HG03175 (cell line): ENCODE measurements around the gene WDR83.
A peak's percentile ranks its signal among the peaks of the same experiment; 100 is the strongest.
"Not testable (repeated sequence)": the region's sequence is repeated elsewhere in the genome, so short reads cannot be mapped to it uniquely, and the experiment has no call there.

ENCODE experiments used
- ATAC-seq: cut with Tn5 transposase; IDR thresholded peaks from one replicate; pipeline ENCODE4 v1.9.1; 2021; ENCODE audit warnings: mild to moderate bottlenecking, moderate library complexity; ENCODE audit not compliant: unreplicated experiment

Gene WDR83

DNA sequence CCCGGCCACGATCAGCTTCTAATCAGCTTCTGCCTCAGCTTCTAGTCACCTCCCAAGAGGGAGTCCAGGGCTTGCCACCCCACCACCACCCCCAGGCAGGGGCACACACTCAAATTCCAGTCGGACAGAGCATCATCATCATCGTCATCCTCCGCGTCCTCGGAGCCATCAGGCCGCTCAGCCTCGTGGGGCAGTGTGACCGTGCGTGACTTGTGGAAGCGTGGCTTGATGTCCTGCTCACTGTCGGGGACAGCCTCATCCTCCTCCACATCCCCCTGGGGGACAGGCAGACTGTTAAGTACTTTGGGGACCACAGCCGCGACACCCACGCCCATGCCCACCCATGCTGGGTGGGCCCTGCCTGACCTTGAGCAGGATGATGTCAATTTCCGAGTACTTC lies 44.6 kb downstream of the WDR83 start:
- no peak for ATAC-seq

DNA sequence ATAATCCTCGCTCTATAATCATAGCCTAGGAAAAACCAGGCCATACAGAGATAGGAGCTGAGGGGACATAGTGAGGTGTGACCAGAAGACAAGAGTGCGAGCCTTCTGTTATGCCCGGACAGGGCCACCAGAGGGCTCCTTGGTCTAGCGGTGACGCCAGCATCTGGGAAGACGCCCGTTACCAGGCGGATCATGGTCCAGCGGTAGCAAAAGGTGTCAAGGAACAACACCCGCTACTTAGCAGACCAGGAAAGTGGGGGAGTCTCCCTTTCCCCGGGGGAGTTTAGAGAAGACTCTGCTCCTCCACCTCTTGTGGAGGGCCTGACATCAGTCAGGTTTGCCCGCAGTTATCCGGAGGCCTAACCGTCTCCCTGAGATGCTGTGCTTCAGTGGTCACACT lies 45.5 kb downstream of the WDR83 start:
- not testable (repeated sequence) for ATAC-seq

GRCh38 chr19:12713304-12713703 lies 46.7 kb downstream of the WDR83 start:
- ATAC-seq = not testable (repeated sequence)

- no peak for ATAC-seq
These were observed 48.5 kb downstream of the WDR83 start for GRCh38 chr19:12715102-12715501.

GRCh38 chr19:12715929-12716328 lies 49.3 kb downstream of the WDR83 start:
- ATAC-seq = no peak

DNA sequence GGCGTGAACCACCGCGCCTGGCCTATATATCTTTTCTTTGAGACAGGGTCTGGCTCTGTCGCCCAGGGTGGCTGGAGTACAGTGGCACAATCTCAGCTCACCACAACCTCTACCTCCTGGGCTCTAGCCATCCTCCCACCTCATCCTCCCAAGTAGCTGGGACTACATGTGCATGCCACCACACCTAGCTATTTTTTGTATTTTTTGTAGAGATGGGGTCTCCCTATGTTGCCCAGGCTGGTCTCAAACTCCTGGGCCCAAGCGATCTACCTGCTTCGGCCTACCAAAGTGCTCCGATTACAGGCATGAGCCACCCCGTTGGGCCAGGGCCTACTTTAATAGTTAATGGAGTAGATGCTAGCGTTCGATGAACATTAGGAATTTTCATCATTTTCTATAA lies 53.7 kb downstream of the WDR83 start:
- no peak for ATAC-seq

- no peak for ATAC-seq
These were observed 54.4 kb downstream of the WDR83 start for GRCh38 chr19:12720851-12721655.

DNA sequence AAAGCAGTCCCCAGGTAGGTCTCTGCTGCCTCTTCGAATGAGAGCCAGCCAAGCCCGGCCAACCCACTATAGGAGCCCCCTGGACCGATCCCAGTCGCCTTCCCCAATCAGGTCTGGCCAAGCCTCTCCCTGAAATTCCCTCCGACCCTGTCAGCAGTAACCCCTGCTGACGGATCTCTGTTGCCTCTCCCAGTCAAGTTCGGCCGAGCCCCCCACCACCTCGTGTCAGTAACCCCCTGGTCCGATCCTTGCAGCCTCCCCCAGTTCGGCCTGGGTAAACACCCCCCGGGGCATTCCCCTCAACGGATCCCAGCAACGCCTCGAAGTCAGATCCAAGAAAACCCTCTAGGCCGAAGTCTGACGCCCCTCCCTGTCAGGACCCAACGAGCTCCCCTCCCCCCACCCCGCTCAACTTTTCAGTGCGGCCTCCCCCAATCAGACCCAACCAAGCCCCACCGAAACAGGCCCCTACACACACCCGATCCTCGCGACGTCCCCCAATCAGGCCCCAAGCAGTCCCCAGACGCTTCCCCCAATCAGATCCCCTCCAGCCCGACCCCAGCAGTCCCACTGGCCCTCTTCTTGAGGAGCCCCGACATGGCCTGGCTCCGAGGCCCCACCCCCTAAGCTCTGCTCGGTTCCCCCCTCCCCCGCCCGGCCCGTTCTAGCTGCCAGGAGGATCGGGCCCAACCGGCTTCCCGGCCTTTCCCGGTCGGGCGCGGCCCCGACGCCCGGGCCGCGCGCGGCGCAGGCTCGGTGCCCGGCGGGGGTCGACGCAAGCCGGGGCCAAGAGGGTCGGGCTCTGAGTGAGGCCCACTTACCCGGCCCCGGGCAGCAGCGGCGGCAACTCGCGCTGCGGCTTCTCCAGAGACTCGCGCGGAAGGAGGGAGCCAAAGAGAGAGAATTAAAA lies 55.3 kb downstream of the WDR83 start:
- peak; percentile 29 for ATAC-seq

- ATAC-seq = peak; percentile 85
These were observed 56.2 kb downstream of the WDR83 start for GRCh38 chr19:12722566-12723380.

DNA sequence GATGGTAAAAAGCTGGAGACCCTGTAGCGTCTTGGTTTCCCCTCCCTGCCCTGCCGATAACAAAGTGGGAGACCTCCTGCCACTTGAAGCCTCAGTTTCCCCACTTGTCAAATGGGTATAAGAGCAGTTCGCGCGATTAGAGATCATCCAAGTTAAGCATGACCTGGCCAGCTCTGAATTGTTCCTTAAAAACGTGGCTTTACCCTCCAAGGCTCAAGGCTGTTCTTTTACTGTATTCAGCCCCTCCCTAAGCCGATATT lies 56.7 kb downstream of the WDR83 start:
- no peak for ATAC-seq

DNA sequence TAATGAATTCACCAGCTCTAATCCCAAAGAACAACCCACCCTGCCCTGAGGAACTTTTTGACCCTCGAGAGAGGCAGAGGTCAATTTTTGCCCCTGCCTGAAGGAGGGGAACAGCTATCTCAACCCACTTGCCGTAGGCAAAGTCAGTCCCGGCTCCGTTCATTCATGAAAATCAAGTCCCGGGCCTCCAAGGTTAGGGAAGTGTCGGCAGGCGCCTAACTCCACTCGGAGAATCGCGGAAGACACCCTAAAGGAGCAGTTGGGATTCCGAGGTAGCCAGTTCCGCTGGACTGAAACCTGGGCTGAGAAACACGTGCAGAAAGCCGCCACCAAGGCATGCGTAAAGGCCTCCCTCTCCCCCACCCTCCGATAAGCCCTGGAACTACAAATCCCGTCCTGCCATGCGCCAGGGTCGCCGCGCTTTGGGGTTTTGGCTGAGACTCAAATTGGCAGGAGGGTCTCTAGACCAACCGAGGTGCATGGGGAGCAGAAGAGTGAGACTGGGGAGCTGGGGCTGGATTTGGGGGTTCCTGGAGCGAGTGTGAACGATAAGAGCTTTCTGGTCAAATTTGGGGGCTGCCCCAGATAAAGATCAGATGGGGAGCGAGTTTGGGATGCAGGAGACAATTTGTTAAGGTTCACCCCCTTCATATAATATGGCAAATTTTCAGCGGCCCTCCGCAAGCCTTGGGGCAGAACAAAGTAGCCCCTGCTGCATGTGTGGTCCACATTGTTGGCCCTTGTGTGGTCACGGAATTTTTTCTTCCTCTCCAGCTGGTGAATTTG lies 57.2 kb downstream of the WDR83 start, which contains the start of gene TNPO2:
TSS of gene TNPO2 (minus strand) at position 292 of the 786 bp plus-strand sequence. CDS start 2,955 bp downstream, outside the sequence.
- ATAC-seq = no peak
